Left cardiac atrium (tissue), 4 donors: ENCODE results near the gene CFAP20. TPM values are rescaled to one million over a fixed set of nuclear protein-coding genes. Genes with fewer than 3 reads are reported as not detected.

Source experiments
- ATAC-seq, 2 donors: fragments of 200-7000 bp; cut with Tn5 transposase; one replicate each; pipeline ENCODE4 v1.9.1; 2020; ENCODE audit warnings: mild to moderate bottlenecking in 2 of 2, moderate library complexity in 2 of 2
- DNase-seq: peaks from one replicate; pipeline ENCODE4 v3.0.0-alpha.2; 2020
- intact Hi-C, 2 donors: fragments of 100-400 bp; cut with DNase I; formaldehyde crosslinking; loops; one replicate each; pipeline versions ENCODE4 v1.14.1 to v1.15.1; 2022 to 2023
- long read RNA-seq: library from polyadenylated mRNA; unstranded; transcript quantifications from one replicate; pipeline ENCODE4 v2.0.0, GENCODE V29; 2021
- total RNA-seq, 2 donors: library from RNA; stranded (reverse); fragmentation: NEBNext Ultra II Directional; extraction: Animal tissue kit (Norgen Biotek cat#: 25700); gene quantifications; one replicate each; pipeline ENCODE4 v1.2.1, GENCODE V29; 2021
- donor health status: DM: no; HTN: yes; CAD: no.
- donor health status: DM: no; HTN: yes; CAD: no; lungs with severe emphysema.
- donor health status: DM: yes; HTN: yes; CAD: no.
- donor health status: Dilated cardiomyopathy.

The CFAP20 gene
- total RNA-seq, result 10 to 100 TPM; 31.6 to 32.0 TPM
- long read RNA-seq, transcript CFAP20-201 (6 exons, 1,354 nt), result major isoform, 30 of 31 reads
- long read RNA-seq, partial matches to known transcripts, result 1 of 31 reads
- long read RNA-seq, other reads (novel, unspliced or antisense), result 0 of 31 reads

GRCh38 chr16:58129097-58129936 is at the start of gene CFAP20:
TSS of gene CFAP20 (minus strand) at chr16:58129381. CDS start at chr16:58129115, 266 bp downstream.
- intact Hi-C loops, result no loop called here
- DNase-seq (peak; percentile 99), ATAC-seq (peak; percentile 96 to 97)

DNA sequence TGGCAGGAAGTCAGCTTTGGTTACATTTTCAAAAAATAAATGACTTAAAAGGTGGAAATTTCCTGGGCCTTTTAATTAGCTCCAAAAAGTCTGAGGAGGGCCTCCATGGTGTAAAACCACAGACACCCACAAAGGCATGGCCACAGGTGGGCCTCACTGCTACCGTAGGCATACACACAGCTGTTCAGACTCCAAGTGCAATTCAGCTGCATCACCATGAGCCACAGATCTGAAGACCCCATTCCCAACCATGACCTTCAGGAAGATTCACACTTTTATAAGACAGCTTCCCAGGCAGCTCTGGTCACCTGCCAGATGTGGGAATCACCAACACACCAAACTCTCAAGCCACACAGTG is 48.2 kb upstream of the CFAP20 start:
- intact Hi-C loops, result no loop called here

DNA sequence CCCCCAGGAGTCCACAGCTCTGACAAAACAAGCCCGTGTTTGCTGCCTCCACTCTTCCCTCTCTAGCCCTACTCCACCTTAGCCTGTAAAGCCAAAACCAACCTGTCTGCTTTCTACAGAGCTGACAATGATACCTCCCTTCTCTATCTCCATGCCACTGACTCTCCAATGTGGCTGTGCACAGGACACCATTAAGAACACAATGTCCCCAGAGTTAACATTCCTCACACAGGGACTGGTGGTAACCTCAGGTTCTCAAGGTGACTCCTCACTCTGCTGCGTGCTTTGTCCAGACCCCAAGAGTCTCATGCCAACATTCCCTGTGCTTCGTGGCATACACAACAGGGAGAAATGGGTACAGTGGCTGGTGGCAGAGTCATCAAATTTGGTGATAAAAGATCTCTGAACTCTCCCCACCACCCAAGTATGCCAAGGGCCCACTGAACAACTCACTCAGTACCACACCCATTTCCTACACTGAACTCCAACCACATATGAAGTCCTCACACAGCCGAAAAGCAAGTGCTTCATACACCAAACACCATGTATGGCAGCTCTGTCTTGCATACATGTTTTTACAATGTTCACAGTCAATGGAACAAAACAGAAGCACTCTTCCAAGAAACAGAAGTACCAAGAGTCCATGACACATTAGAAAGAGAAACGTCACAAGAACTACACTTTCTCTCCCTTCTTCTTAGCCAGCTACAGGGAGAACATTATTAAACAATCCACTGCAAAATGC is 47.6 kb upstream of the CFAP20 start:
- ATAC-seq (no peak), DNase-seq (no peak)
- intact Hi-C loops, result no loop called here

More for the DNA sequence above, 48.2 kb upstream of the CFAP20 start:
- ATAC-seq (no peak), DNase-seq (no peak)

- no peak for ATAC-seq
- no peak for DNase-seq
- intact Hi-C loops, result no loop called here
These were observed 41.0 kb upstream of the CFAP20 start for GRCh38 chr16:58170223-58170622.

- no peak for DNase-seq
- no peak for ATAC-seq
- intact Hi-C loops, result no loop called here
These were observed 31.7 kb upstream of the CFAP20 start for GRCh38 chr16:58160855-58161254.

DNA sequence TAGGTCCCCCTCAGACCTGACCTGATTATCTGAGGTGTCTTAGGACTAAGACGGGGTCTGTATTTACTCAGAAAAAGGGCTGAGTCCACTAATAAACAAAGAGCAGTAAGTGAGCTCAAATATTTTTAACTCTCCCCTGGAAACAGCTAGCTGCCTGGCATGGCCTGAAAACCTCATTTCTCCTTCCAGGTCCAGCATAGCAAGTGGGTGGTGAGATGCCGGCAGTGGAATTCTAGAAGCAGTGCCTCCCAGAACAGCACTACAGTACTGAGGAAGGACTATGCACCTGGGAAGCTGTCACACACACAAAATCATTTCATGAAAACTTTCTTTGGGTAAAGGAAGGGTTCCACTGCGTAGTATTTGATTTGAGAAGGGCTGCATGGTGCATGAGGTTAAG is 29.5 kb upstream of the CFAP20 start:
- DNase-seq (no peak), ATAC-seq (no peak)
- intact Hi-C loops, result no loop called here

DNA sequence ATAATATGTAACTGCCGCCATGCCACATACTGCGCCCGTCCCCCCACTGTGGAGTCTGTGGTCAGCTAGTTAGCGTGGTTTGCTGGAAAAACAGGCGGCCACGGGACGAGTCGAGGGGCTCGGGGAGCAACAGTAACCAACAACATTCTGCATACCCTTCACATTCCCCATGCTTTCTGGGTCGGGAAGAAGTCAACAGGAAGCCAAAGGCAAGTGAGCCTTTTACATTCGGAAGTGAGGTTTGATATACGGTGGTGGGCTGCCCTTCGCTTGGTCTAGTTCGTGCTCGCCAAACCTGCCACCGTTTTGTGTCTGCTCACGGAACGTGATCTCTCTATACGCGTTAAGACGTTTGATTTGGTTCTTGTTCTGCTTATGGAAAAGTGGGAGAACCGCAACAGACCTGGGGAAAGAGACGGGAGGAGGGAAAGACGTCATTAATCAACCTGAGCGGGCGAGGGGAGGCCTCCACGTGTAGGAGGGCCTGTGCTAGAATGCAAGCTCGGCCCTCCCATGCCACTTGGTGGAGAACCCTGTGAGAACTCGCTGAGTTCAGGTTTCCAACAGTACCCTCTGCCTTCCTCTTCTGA is 28.9 kb upstream of the CFAP20 start:
- DNase-seq (no peak), ATAC-seq (no peak)
- intact Hi-C loops, result no loop called here

DNA sequence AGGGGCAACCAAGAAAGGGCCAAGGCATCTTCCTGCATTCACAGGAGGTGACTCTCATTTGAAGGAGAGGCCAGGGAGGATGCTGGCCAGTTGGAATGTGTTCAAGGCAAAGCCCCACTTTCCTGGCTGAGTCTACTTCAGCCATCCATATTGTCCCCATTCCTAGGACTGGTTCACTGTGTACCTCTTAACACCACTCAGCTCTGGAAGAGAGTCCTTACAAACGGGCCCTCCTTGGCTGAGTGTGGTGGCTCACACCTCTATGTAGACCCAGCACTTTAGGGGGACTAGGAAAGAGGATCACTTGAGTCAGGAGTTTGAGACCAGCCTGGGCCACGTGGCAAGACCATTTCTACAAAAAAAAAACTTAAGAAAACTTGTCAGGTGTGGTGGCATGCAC is 28.1 kb upstream of the CFAP20 start:
- no peak for ATAC-seq
- intact Hi-C loops, result no loop called here
- DNase-seq, result no peak

DNA sequence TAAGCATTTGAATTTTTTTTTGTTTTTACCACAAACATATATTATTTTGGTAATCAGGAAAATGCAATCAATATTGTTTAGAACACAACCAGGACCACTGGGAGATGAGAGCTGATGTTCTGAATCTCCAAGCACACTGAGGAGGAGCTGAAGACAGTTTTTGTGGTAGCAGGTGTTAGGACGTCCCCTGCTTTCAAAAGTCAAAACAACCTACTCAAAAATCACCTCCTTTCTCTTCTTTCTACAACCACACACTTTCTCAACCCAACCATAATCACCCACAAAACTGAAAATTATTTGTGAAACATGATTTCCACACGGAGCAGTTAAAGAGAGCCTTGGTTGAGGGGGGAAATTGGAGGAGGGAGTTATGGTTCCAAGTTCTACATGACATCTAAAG is 26.7 kb upstream of the CFAP20 start:
- intact Hi-C loops, result no loop called here
- ATAC-seq (no peak), DNase-seq (no peak)

DNA sequence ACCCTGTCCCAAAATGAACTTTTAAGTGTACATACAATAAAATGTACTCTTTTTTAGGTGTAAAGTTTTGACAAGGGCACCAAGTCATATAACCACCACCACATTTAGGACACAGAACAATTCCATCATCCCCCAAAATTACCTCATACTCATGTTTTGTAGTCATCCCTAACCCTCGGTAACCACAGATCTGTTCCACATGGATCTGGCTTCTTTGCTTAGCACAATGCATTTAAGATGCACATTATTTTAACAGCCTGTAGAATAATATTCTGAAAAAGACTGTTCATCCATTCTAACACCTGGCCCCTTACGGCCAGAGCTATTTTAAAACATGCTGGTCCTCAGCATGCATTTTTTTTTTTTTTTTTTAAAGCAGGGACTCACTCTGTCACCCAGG is 25.2 kb upstream of the CFAP20 start:
- intact Hi-C loops, result no loop called here
- DNase-seq (no peak), ATAC-seq (no peak)

DNA sequence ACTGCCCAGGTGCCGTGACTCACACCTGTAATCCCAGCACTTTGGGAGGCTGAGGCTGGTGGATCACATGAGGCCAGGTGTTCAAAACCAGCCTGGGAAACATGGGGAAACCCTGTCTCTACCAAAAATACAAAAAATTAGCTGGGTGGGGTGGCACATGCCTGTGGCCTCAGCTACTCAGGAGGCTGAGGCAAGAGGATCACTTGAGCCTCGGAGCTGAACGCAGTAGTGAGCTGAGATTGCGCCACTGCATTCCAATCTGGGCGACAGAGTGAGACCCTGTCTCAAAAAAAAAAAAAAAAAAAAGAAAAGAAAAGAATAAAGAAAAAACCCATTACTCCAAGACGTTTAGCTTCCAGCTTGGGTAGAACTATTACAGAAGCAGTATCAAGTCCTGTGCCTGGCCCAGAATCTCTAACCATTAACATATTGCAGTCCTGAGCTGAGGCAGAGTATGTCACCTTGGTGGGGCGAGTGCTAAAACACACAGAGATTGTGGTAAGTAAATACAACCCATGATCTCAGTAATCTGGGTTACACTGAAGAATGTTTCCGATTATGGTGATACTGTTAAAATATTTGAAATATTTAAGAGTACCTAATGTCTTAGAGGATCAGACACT is 23.2 kb upstream of the CFAP20 start:
- ATAC-seq, result no peak
- intact Hi-C loops, result no loop called here

DNA sequence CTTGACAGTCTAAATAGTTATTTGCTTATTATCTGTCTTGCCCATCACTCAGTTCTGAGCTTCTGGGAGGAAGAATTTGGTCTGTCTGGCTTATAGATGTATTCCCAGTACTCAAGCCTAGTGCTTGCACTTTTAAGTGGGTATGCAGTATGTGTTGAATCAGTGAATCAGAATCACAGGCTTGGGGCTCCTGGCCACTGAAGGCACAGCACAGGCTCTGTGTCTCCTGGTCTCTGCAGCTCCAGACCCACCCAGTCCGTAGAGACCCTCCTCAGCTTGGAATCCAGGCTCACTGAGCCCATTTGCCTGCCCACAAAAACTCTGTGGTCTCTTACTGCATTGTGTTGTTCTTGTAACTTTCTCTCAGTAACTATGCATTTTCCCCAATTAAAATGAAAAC is 19.3 kb upstream of the CFAP20 start:
- intact Hi-C loops, result no loop called here
- ATAC-seq (no peak), DNase-seq (no peak)

More for the DNA sequence above, 23.2 kb upstream of the CFAP20 start:
- DNase-seq, result no peak

GRCh38 chr16:58148099-58148498 is 18.9 kb upstream of the CFAP20 start:
- DNase-seq (no peak), ATAC-seq (no peak)
- intact Hi-C loops, result no loop called here

GRCh38 chr16:58138852-58139251 is 9.7 kb upstream of the CFAP20 start:
- no peak for DNase-seq
- no peak for ATAC-seq
- intact Hi-C loops, result no loop called here

GRCh38 chr16:58137581-58137980 is 8.4 kb upstream of the CFAP20 start:
- DNase-seq (no peak), ATAC-seq (no peak)
- intact Hi-C loops, result no loop called here

- intact Hi-C loops, result no loop called here
- DNase-seq (peak; percentile 30), ATAC-seq (peak; percentile 7 to 8)
These were observed 477 bp downstream of the CFAP20 start for GRCh38 chr16:58128711-58129096.

GRCh38 chr16:58128181-58128631 is 975 bp downstream of the CFAP20 start:
- DNase-seq, result no peak
- ATAC-seq, result no peak
- intact Hi-C loops, result no loop called here

- ATAC-seq, result no peak
- DNase-seq, result no peak
- intact Hi-C loops, result no loop called here
These were observed 1.5 kb downstream of the CFAP20 start for GRCh38 chr16:58127634-58128033.

DNA sequence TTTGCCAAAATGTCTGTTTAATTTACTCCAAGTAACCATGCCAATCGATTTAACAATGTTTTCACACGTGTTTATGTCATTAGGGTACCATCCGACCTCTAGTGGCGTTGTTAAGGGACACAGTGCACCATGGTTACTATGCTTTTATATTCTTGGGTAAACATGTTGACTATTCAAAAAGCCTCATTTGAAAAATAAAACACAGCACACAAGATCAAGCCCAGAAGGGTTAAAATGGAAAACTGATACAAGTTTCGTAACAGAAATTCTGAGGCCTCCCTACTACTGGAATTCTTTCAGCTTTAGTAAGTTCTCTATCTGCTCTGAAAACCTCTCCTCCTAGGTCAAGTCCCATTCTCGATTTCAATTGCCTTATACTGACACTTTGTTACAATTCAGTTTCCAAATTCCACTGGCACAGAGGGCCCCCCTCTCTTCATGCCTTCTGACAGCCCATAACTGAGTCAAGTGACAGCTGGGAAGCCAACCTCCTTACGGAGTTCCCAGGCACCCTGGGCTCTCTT is 2.1 kb downstream of the CFAP20 start:
- DNase-seq, result no peak
- no peak for ATAC-seq
- intact Hi-C loops, result no loop called here
